Measurements from ENCODE around the gene SMIM23.

GRCh38 chr5:171744882-171745281 is 40.7 kb upstream of the SMIM23 start:
- TF ChIP-seq CTCF (IDR thresholded peaks at IDR 0.05; ENCODE audit: low read length), result no peak
- TF ChIP-seq EZH2 (optimal IDR thresholded peaks at IDR 0.05; ENCODE audit: low read depth, low read length), result no peak
- TF ChIP-seq EZH2phosphoT487 (IDR thresholded peaks at IDR 0.05; ENCODE audit: low read length), result no peak
